EH (cell line): ENCODE measurements around the gene AS3MT.
"Not testable (repeated sequence)": the region's sequence is repeated elsewhere in the genome, so short reads cannot be mapped to it uniquely, and the experiment has no call there.

Source experiments
- DNase-seq: peaks from one replicate; pipeline ENCODE4 v3.0.0-alpha.2; 2015; ENCODE audit warnings: low read depth

AS3MT gene

GRCh38 chr10:102869258-102870198 lies at the start of gene AS3MT:
Gene AS3MT, plus strand, starts transcription at chr10:102869470. Its CDS starts 123 bp downstream, at chr10:102869593.
- peak; percentile 40 for DNase-seq

GRCh38 chr10:102820008-102820407 lies 49.3 kb upstream of the AS3MT start:
- DNase-seq = not testable (repeated sequence)

- no peak for DNase-seq
Observed at GRCh38 chr10:102822222-102822621, 47.0 kb upstream of the AS3MT start.

- DNase-seq = no peak
Observed at GRCh38 chr10:102824664-102825063, 44.6 kb upstream of the AS3MT start.

- DNase-seq = no peak
Observed at GRCh38 chr10:102826148-102826796, 43.0 kb upstream of the AS3MT start.

- DNase-seq = no peak
Observed at GRCh38 chr10:102827597-102827975, 41.7 kb upstream of the AS3MT start.

GRCh38 chr10:102831322-102832071 lies 37.8 kb upstream of the AS3MT start:
- peak; percentile 68 for DNase-seq

- no peak for DNase-seq
Observed at GRCh38 chr10:102832248-102832647, 37.0 kb upstream of the AS3MT start.

GRCh38 chr10:102832987-102833386 lies 36.3 kb upstream of the AS3MT start:
- DNase-seq = peak; percentile 75

GRCh38 chr10:102834143-102834542 lies 35.1 kb upstream of the AS3MT start:
- no peak for DNase-seq

- peak; percentile 81 for DNase-seq
Observed at GRCh38 chr10:102835007-102835482, 34.2 kb upstream of the AS3MT start.

GRCh38 chr10:102837230-102837721 lies 32.0 kb upstream of the AS3MT start, which contains the start of gene CYP17A1:
Gene CYP17A1, minus strand, starts transcription at chr10:102837413. Its CDS starts 52 bp downstream, at chr10:102837361.
- no peak for DNase-seq

GRCh38 chr10:102838276-102838927 lies 30.9 kb upstream of the AS3MT start:
- DNase-seq = not testable (repeated sequence)

GRCh38 chr10:102841827-102842345 lies 27.4 kb upstream of the AS3MT start:
- DNase-seq = no peak

- DNase-seq = not testable (repeated sequence)
Observed at GRCh38 chr10:102843139-102843538, 26.1 kb upstream of the AS3MT start.

- DNase-seq = not testable (repeated sequence)
Observed at GRCh38 chr10:102844190-102844776, 25.0 kb upstream of the AS3MT start.

- DNase-seq = no peak
Observed at GRCh38 chr10:102845352-102845902, 23.8 kb upstream of the AS3MT start.

- DNase-seq = no peak
Observed at GRCh38 chr10:102850025-102850518, 19.2 kb upstream of the AS3MT start.

GRCh38 chr10:102853237-102853636 lies 16.0 kb upstream of the AS3MT start:
- DNase-seq = not testable (repeated sequence)
